HG02885 (cell line): ENCODE data around the gene ABHD12.
"Not testable (repeated sequence)": the region's sequence is repeated elsewhere in the genome, so short reads cannot be mapped to it uniquely, and the experiment has no call there.

Experiments used
- ATAC-seq: cut with Tn5 transposase; IDR thresholded peaks from one replicate; pipeline ENCODE4 v1.9.1; 2021; ENCODE audit warnings: mild to moderate bottlenecking; ENCODE audit not compliant: unreplicated experiment, poor library complexity

Gene ABHD12

DNA sequence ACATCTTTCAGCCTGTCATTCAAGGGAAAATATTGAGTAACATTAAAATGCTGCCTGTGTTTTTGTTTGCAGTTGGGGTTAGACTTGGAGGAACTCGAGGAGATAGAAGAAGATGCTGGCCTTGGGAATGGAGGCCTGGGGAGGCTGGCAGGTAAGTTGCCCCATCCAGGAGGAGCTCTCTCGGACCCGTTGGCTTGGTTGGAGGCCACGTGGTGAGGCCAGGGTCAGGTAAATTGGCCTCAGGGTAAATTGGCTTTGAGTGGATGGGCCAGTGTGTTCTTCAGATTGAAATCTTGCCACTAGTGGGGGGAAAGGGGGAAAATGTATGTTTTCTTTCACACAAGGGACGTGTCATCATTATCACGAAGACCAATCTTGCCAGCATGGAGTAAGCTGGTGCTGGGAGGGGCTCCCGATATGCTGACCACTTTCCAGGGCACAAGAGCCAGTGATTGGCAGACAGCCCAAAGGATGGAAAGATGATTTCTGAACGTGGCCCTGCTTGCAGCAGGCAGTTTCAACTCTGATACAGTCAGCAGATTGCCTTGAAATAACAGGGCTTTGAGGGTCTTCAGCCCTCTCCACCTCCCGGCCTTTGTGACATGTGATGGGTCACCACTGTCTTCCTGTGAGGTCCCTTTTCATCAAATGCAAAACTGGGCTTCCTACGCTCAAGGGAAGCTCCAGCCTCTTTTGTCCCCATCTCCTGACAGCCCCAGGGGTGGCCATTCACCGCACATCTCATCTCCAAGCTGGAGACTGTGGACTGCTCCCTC, 121.4 kb downstream of the ABHD12 start:
- ATAC-seq, result no peak

DNA sequence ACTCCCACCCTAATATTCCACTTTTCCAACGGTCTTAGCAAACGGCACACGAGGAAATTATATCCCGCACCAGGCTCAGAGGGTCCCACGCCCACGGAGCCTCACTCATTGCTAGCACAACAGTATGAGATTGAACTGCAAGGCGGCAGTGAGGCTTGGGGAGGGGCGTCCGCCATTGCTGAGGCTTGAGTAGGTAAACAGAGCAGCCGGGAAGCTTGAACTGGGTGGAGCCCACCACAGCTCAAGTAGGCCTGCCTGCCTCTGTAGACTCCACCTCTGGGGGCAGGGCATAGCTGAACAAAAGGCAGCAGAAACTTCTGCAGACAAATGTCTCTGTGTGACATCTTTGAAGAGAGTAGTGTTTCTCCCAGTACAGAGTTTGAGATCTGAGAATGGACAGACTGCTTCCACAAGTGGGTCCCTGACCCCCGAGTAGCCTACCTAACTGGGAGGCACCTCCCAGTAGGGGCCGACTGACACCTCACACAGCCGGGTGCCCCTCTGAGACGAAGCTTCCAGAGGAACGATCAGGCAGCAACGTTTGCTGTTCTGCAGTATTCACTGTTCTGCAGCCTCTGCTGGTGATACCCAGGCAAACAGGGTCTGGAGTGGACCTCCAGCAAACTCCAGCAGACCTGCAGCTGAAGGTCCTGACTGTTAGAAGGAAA, 129.7 kb downstream of the ABHD12 start:
- not testable (repeated sequence) for ATAC-seq

DNA sequence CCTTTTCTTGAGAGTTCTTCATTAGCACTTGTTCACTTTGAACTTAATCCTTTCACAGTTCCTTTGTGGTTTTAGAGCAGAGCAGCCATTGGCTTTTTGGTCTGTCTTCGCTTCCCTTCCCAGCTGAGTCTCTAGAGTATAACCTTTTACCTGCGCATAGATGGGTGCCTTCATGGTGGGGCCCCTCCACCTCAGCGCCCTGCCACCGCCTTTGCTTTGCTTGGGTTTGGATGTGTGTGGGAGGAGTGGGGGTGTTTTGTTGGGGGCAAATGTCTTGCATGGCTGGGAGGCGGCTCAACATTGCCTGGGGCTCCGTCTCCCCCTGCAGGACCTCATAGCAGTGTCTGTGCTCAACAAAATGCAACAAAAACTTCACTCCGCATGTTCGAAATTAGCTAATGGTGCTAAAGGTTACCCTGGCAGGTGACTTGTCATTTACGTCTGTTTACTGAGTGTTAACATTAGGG, 130.8 kb downstream of the ABHD12 start:
- ATAC-seq, result no peak

DNA sequence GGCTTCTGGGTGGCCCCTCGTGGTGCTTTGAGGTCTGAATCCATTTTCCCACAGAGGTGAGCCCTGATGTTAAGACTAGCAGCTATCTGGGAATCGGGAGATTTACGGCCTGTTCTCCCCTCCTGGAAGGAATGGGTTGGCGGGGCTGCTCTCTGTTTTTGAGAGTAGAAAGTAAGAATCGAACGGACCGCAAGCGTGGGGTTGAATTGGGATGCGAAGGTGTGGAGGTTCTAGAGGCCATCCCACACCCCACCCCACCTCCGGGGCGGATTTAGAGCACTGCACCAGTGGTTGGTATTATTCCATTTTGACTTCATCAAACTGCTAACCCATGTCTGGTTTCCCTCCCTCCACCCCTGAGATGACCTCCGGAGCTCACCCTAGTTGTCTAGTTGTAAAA, 131.3 kb downstream of the ABHD12 start:
- no peak for ATAC-seq

DNA sequence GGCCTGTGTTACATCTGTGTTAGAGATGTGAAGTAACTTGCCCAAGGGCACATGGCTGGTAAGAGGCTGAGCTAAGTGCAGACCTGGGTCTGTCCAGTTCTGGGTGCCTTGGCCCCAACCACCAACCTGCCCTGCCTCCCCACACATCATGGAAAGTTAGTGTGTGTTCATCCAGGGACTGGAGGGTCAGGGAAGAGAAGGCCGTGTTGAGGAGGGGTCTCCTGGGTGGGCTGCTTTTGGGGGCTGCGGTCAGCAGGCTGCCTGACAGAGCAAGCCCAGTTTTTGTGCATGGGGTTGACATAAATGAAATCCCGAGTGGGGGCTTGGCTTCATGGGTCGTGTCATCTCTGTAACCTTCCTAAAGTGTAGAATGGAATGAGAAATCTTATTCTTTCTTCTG, 131.8 kb downstream of the ABHD12 start:
- no peak for ATAC-seq

DNA sequence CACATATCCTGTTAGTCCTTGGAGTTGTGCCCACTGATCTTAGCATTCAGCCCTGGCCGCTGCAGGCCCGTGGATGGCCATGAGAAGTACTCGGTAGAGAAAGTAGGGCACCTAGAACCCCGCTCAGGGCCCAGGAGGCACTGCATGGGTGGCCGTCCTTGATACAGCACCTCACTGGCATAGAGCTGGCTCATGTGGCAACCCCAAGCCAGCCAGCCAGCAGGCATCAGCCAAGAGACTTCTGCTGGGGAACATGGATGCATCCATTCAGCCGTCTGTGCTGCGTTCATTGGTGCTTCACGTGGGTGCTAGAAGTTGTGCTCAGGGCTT, 132.2 kb downstream of the ABHD12 start:
- no peak for ATAC-seq

DNA sequence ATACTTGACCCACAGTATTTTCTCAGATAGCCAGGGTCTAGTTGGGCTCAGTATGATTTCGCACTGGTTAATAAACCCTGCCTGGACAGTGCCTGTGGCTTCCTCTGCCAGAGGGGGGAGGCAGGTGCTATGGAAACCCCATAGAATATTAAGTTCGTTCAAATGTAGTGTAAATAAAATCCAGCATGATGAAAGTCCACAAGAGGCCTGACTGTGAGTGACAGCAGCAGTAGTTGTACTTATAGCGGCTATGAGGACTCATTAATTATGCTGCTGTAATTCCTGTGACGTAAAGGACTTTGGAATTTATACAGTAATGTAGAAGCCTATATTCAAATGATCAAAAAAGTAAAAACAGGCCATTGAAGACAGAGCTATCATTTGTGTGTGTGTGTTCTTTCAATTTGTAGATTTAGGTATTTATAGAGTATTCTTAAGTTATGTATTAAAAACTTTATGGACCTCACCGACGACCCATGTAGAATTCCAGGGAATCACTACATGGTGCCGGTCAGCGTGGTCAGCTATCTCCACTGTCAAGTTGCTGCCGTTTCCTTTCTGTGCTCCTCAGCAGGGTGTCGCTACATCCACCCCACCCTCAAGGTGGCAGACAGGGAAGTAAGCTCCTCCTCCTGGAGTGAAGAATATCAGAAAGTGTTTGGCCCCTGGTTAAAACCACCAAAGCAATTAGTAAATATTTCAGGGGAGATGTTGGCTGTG, 132.7 kb downstream of the ABHD12 start:
- ATAC-seq, result no peak

DNA sequence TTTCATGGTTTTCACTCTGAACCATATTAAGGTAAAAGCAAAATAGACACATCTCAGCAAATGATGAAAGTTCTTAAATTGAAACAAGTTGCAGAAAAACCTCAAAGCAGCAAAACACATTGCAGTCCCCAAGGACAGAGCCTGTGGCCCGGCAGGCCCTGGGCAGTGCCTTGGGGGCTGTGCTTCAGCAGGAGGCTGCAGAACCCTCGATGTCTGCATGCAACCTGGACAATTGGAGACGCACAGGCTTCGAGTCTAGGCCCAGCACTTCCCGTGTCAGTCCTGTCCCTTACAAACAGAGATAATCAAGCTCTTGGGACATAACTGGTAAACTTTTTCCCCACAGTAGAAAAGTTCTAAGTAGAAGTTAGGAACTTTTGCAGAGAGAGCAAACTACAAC, 133.5 kb downstream of the ABHD12 start:
- no peak for ATAC-seq

DNA sequence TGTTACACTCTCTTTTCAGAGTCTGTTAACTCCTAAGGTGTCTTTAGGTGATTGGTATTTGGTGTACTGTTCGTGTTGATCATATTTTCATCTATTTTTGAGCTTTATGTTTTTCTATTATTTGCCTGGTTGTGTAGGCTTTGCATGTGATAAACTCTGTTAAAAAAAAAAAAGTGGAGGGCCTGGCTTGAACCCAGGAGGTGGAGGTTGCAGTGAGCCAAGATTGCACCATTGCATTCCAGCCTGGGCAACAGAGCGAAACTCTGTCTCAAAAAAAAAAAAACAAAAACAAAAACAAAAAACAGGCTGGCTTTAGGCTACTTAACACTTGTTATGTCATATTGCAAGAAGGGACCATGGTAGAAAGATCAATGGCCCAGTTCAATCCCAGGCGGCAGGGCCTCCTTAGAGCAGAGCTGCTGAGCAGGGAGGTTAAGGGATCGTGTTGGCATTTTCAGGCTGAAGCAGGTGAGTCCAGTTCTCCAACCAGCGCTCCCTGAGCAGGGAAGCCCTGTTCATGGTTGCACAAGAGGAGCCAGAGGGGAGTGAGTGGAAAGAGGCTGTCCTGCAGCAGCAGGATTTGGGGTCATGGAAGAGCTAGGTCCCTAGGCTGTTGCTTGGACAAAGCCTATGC, 134.3 kb downstream of the ABHD12 start:
- ATAC-seq, result no peak

DNA sequence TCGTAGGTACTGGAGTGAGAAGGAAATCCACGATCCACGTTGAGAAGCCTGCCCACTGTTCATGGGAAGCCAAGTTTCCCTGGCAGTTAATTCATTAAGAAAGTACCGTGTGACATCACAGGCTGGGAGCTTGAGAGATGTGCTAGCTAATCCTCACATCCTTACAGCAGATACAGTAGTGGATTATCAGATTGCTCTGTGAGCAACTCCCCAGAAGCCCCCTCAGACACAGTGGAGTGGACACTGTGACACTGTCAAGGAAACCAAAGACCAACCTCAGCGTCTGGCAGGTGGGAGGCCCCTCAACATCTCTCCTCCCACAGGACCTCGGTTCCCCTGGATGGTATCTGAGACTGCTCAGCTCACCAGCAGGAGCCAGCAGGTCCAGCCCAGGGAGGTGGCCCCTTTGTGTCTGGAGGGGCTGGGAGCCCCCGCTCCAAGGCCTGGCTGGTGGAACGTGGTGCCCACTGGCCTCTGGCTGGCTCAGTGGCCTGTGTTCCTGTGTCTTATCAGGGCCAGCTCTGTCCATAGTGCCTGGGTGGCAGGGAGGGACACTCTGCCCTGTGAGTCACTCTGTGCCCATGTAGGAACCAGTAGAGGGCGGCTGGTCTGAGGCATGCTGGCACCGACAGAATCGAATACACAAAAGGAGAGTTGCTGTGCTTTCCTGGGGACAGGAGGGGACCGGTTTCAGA, 135.5 kb downstream of the ABHD12 start:
- no peak for ATAC-seq

DNA sequence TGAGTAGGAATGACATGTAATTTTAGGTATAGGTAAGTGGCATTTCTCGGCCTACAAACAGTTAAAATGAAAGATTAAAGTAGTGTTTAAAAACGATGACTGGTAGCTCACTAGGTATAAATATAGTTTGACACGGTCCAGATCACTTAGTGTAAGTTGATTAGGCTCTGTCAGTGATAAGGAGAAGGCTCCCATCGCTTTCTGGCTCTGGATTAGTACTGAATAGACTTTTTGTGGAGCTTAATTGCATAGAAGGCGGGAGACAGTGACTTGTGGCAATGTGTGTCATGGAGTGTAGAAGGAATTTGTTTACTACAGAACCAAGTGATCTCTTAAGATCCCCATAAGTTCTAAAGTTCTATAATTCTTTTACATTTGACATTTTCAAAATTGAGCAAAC, 136.1 kb downstream of the ABHD12 start:
- no peak for ATAC-seq

DNA sequence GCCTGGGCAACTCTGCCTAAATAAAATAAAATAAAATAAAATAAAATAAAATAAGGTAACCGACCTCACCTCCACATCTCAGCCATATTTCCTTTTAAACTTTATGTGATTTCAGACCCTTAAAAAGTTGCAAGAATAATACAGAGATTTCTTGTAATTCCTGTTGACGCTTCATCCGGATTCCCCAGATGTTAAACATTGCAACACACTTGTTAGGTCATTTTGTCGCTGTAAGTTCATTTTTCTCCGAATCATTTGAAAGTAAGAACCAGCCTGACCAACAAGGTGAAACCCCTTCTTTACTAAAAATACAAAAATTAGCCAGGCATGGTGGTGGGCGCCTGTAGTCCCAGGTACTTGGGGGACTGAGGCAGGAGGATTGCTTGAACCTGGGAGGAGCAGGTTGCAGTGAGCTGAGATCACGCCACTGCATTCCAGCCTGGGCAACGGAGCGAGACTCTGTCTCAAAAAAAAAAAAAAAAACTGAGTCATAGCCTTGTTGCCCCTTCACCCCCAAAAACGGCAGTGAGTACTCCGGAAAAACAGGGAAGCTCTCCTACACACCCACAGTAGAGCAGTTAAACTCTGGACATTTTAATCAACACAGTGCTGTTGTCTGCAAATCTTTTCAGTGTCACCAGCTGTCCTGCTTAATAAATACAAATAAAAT, 136.9 kb downstream of the ABHD12 start:
- no peak for ATAC-seq

DNA sequence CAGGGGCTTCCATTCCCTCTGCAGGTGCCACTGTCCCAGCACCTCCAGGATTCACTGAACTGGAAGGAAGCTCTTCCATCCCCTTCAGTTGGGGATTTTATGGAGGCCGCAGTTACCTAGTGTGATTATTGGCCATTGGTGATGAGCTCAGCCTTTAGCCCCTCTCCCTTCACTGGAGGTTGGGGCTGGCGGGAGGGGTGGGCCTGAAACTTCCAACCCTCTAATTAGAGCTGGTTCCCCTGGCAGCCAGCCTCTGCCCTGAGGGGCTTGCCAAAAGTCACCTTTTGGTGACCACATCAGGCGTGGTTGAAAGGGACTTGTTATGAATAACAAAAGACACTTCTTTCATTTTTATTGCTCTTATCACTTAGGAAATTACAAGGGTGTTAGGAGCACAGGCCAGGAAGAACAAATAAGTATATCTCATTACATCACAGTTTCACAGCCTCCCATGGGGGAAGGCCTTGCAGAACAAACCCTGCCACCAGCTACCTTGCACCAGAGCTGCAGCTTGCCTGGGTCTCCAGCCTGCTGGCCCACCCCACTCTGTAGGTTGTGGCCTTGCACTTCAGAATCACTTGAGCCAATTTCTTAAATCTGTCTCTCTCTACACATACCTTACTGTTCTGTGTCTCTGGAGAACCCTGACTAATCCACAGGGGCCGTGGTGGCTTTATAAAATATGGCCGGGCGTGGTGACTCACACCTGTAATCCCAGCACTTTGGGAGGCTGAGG, 137.8 kb downstream of the ABHD12 start:
- ATAC-seq, result no peak

DNA sequence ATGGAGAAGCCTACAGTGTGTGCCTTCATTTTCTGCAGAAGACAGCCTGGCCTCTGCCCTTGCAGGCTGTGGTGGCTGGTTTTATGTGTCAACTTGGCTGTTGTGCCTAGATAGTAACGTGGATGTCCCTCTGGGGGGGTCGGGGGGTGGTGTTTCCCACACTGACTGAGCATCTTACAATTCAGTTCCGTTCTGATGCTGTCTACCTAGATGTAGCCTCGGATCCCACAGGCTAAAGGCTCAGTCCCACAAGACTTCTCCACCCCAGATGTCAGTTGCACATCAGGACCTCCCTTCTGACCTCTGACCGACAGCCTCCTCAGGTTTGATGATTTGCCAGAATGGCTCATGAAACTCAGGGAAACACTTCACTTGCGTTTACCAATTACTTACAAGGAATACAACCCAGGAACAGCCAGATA, 138.4 kb downstream of the ABHD12 start:
- ATAC-seq, result no peak

DNA sequence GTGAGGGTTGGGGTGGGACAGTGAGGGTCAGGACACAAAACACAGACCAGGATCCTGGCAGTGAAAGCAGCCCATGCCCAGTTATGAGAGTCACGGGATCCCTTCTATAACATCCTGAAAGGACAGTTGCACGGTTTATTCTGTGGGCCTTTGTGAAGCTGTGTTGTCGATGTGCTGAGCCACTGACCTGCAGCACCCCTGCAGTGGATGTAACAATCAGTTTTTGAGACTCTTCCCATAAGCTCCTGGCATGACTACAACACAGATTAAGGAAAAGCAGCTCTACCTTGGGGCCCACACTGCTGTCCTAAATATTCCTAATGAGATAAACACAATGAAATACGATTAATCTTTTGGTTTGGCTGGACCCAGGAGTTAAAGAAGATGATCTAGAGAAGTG, 139.1 kb downstream of the ABHD12 start:
- no peak for ATAC-seq

DNA sequence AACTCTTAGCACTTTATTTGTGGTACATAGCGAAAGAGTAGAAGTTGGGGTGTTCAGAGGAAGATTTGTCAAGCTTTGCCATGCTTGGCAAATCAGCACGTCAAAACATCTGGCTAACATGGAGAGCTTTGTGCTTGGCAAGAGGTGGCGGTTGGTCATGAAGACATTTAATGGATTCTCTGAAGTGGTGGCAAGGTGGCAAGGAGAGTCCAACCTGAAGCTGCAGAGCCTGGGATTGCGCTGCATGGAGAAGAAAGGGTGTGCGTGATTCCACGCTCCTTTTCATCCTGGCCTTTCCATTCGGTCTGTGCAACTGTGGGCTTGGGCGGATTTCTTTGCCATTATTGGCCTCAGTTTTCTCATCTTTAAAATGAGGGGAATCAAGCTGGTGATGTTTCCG, 139.6 kb downstream of the ABHD12 start:
- no peak for ATAC-seq

DNA sequence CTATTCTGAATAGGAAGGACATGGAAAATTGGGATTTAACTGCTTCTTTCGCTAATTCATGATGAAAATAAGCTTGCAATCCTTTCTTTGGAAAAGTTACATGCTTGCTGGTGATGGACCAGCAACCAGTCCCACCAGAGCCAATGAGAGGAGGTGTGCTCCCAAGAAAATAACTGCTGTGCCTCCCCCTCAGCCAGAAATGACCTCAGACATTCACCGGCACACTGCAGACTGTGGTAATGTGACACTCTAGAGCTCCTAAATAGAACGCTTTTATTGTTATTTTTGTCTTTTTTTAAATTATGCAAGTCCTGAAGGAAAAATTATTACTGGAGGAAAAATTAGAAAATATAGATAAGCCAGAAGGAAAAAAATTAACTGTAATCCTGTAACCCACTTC, 140.1 kb downstream of the ABHD12 start:
- ATAC-seq, result no peak
